Endothelial cell of umbilical vein (primary cell): Measurements from ENCODE around the gene AQP2. TPM values are rescaled to one million over a fixed set of nuclear protein-coding genes. Genes with fewer than 3 reads are reported as not detected.

Experiments
- BruUV-seq: library from RNA; stranded (reverse); fragments of 400-500 nt; replicated peaks from 2 replicates; lab custom pipeline; 2021; lab: Mats Ljungman, UMichigan
- CTCF ChIA-PET: fragments of 300-600, 350-600 bp; sonication (Branson Sonifier 250); formaldehyde crosslinking; loops from one replicate; lab custom pipeline; 2021; ENCODE audit warnings: antibody characterized with exemption, inconsistent platforms; lab: Charles Lee
- POLR2A ChIA-PET: fragments of 300-600, 350-600 bp; sonication (Branson Sonifier 250); formaldehyde crosslinking; loops from one replicate; lab custom pipeline; 2021; ENCODE audit warnings: antibody characterized with exemption, inconsistent platforms; lab: Charles Lee
- DNase-seq: peaks from one replicate; pipeline ENCODE4 v3.0.0-alpha.2; 2011; ENCODE audit warnings: low read depth, low spot score
- FAIRE-seq: peaks from 2 replicates; lab custom pipeline; 2011; peaks lifted over from hg19 to GRCh38; lab: Jason Lieb, UNC
- H2AFZ ChIP-seq: 2 replicates; pipeline ENCODE4 v1.6.0; 2012; ENCODE audit warnings: low read depth, low read length, control low read depth, inconsistent platforms
- H3K27ac ChIP-seq: 2 replicates; pipeline ENCODE4 v1.5.1; 2011; ENCODE audit warnings: low read depth, mild to moderate bottlenecking, control low read depth, low read length, moderate library complexity; ENCODE audit not compliant: insufficient read depth
- H3K27me3 ChIP-seq, 2 experiments: 2 replicates each; pipeline versions ENCODE4 v1.6.0 to v1.6.1; 2011; ENCODE audit warnings: low read length in 2 of 2, mixed read lengths in 1 of 2; ENCODE audit not compliant: control insufficient read depth in 2 of 2, insufficient read depth in 2 of 2
- H3K36me3 ChIP-seq, 2 experiments: 2 replicates in 1 of 2; 3 replicates in 1 of 2; pipeline ENCODE4 v1.5.1; 2011; ENCODE audit warnings: low read length in 2 of 2, mild to moderate bottlenecking in 1 of 2, moderate library complexity in 1 of 2; ENCODE audit not compliant: control insufficient read depth in 2 of 2, insufficient read depth in 2 of 2; ENCODE audit errors: extremely low read depth in 1 of 2
- H3K4me1 ChIP-seq: 3 replicates; pipeline ENCODE4 v1.5.1; 2011; ENCODE audit warnings: mild to moderate bottlenecking, low read length; ENCODE audit not compliant: control insufficient read depth, insufficient read depth; ENCODE audit errors: extremely low read depth
- H3K4me2 ChIP-seq: 2 replicates; pipeline ENCODE4 v1.6.1; 2011; ENCODE audit warnings: low read length, control low read depth, mixed read lengths; ENCODE audit not compliant: insufficient read depth
- H3K4me3 ChIP-seq, 3 experiments: fragments of 200-600 bp in 1 of 3; sonication (generic), shearing (Covaris generic) in 1 of 3; replicated peaks in 1 of 3; 2 replicates each; pipeline ENCODE4 v1.5.1; 2011 to 2016; ENCODE audit warnings: control low read depth in 3 of 3, low read length in 3 of 3, mild to moderate bottlenecking in 2 of 3, inconsistent platforms in 1 of 3, low read depth in 1 of 3, moderate library complexity in 1 of 3; ENCODE audit not compliant: insufficient read depth in 1 of 3
- H3K79me2 ChIP-seq: 2 replicates; pipeline ENCODE4 v1.6.0; 2012; ENCODE audit warnings: low read length, inconsistent platforms; ENCODE audit not compliant: control insufficient read depth, insufficient read depth
- H3K9ac ChIP-seq: replicated peaks from 2 replicates; pipeline ENCODE3; 2011; ENCODE audit warnings: low read length, control low read depth; ENCODE audit not compliant: insufficient read depth; ENCODE audit errors: extremely low read depth
- H3K9me1 ChIP-seq: replicated peaks from 3 replicates; pipeline ENCODE4 v1.6.0; 2011; ENCODE audit warnings: mild to moderate bottlenecking, low read length; ENCODE audit not compliant: control insufficient read depth, insufficient read depth; ENCODE audit errors: extremely low read depth
- H3K9me3 ChIP-seq: replicated peaks from 2 replicates; pipeline ENCODE4 v1.5.1; 2012; ENCODE audit warnings: low read length, inconsistent platforms; ENCODE audit not compliant: control insufficient read depth, insufficient read depth
- H4K20me1 ChIP-seq: replicated peaks from 2 replicates; pipeline ENCODE3; 2011; ENCODE audit warnings: mild to moderate bottlenecking, low read length; ENCODE audit not compliant: control insufficient read depth, insufficient read depth; ENCODE audit errors: extremely low read depth
- CTCF ChIP-seq, 2 donors: IDR thresholded peaks; 1 replicate in 1 of 2; 2 replicates in 1 of 2; pipeline ENCODE4 v1.5.1; 2011; ENCODE audit warnings: low read length in 2 of 2, mild to moderate bottlenecking in 2 of 2, moderate library complexity in 2 of 2, control low read depth in 1 of 2, inconsistent platforms in 1 of 2, low read depth in 1 of 2; ENCODE audit not compliant: insufficient read depth in 1 of 2; ENCODE audit errors: extremely low read depth in 1 of 2
- EZH2 ChIP-seq: IDR thresholded peaks from 2 replicates; pipeline ENCODE4 v1.6.1; 2012; ENCODE audit warnings: borderline replicate concordance, low read depth, mild to moderate bottlenecking, moderate library complexity, low read length, inconsistent platforms; ENCODE audit not compliant: severe bottlenecking
- FOS ChIP-seq: IDR thresholded peaks from 2 replicates; pipeline ENCODE4 v1.6.1; 2011; ENCODE audit warnings: mild to moderate bottlenecking, low read length, moderate library complexity, borderline replicate concordance; ENCODE audit not compliant: insufficient read depth
- GATA2 ChIP-seq: IDR thresholded peaks from 2 replicates; pipeline ENCODE4 v1.7.0; 2011; ENCODE audit warnings: low read depth, mild to moderate bottlenecking, moderate library complexity, mixed read lengths, low read length; ENCODE audit not compliant: insufficient read length, insufficient read depth
- JUN ChIP-seq: IDR thresholded peaks from 2 replicates; pipeline ENCODE4 v1.6.1; 2011; ENCODE audit warnings: borderline replicate concordance, low read depth; ENCODE audit not compliant: insufficient read length, insufficient read depth
- MAX ChIP-seq: IDR thresholded peaks from 2 replicates; pipeline ENCODE4 v1.6.1; 2011; ENCODE audit not compliant: insufficient read depth, insufficient read length
- MYC ChIP-seq: IDR thresholded peaks from one replicate; pipeline ENCODE4 v1.6.1; 2011; ENCODE audit warnings: mild to moderate bottlenecking, low read depth, low read length
- POLR2A ChIP-seq: IDR thresholded peaks from 2 replicates; pipeline ENCODE4 v1.6.1; 2012; ENCODE audit warnings: low read depth, mild to moderate bottlenecking, control low read depth, low read length
- POLR2AphosphoS5 ChIP-seq: IDR thresholded peaks from 2 replicates; pipeline ENCODE4 v1.6.1; 2012; ENCODE audit warnings: low read depth, mild to moderate bottlenecking, control low read depth, low read length, moderate library complexity; ENCODE audit not compliant: insufficient read depth
- dilution Hi-C: fragments of 300-500 bp; cut with MboI; formaldehyde crosslinking; loops from one replicate; pipeline ENCODE4 v1.15.0; 2019; ENCODE audit warnings: low sequenced_read_pairs; ENCODE audit not compliant: extremely low pct_ligation_motif_present
- intact Hi-C: fragments of 100-400 bp; cut with micrococcal nuclease; formaldehyde crosslinking; loops from one replicate; pipeline ENCODE4 v1.10.0; 2022
- polyA plus RNA-seq, 4 experiments: library from polyadenylated mRNA; depleted of rRNA in 3 of 4; stranded (reverse) in 3 of 4; unstranded in 1 of 4; fragments of >200 nt; gene quantifications; 2 replicates each; pipeline versions ENCODE4 v1.2.1 to v1.2.3, GENCODE V29; 2011 to 2012; ENCODE audit warnings: missing spikeins in 1 of 4
- total RNA-seq: library from RNA; stranded (reverse); gene quantifications from 2 replicates; pipeline ENCODE4 v1.2.3, GENCODE V29; 2021

Gene AQP2
- total and polyA plus RNA-seq, 2 donors (not counting 3 experiments of a cell fraction or from before 2014, with no cell fraction given), result not detected

- dilution Hi-C loops (no loop called here), intact Hi-C loops (no loop called here)
- no peaks in the 10 kb centered on the region for H3K9me1 ChIP-seq
- TF ChIP-seq JUN (no peak), MAX (no peak), POLR2A (no peak), EZH2 (no peak), FOS (no peak)
- ChIA-PET POLR2A (no interaction called here), CTCF (interaction anchor here (0.6 to 7.5 kb wide), 11 partner anchors 8 to 204 kb away, joined by 3 to 126 read pairs (median 6); no protein-coding TSS in a partner anchor)
- H3K79me2 ChIP-seq, result no peaks in the 10 kb centered on the region
- H3K27ac ChIP-seq, result no peak overlapping the region
- no peaks in the 10 kb centered on the region for H3K27me3 ChIP-seq
- no peaks in the 10 kb centered on the region for H4K20me1 ChIP-seq
- DNase-seq, result no peak
- no peaks in the 10 kb centered on the region for H3K36me3 ChIP-seq
- H3K4me2 ChIP-seq, result no peak overlapping the region
- H3K9me3 ChIP-seq, result no peaks in the 10 kb centered on the region
- no peak for FAIRE-seq
- no peak overlapping the region for H3K9ac ChIP-seq
- no peak overlapping the region for H3K4me3 ChIP-seq
- peaks cover 14% of the 10 kb centered on the region for H3K4me1 ChIP-seq
- H2AFZ ChIP-seq, result no peak overlapping the region
- no TSS peak for BruUV-seq
Measured at GRCh38 chr12:49982246-49983087, 31.9 kb downstream of the AQP2 start.

- Histone ChIP-seq H3K36me3 (no peaks in the 10 kb centered on the region), H3K9me3 (no peaks in the 10 kb centered on the region), H3K79me2 (no peaks in the 10 kb centered on the region), H3K4me2 (peak overlapping the region; percentile 25), H3K4me3 (no peak overlapping the region), H3K9me1 (no peaks in the 10 kb centered on the region), H2AFZ (no peak overlapping the region), H4K20me1 (no peaks in the 10 kb centered on the region), H3K27ac (peak overlapping the region; percentile 24), H3K27me3 (no peaks in the 10 kb centered on the region), H3K9ac (no peak overlapping the region), H3K4me1 (peaks cover 14% of the 10 kb centered on the region)
- ChIA-PET CTCF (interaction anchor here (0.7 to 7.5 kb wide), 24 partner anchors 8 to 221 kb away, joined by 3 to 126 read pairs (median 4); partner anchors contain the start of genes AQP6 and SMARCD1), POLR2A (interaction anchor here (0.7 to 0.8 kb wide), 2 partner anchors 28 to 115 kb away, joined by 3 to 4 read pairs; no protein-coding TSS in a partner anchor)
- TF ChIP-seq POLR2A, result no peak
- peak; percentile 43 for TF ChIP-seq POLR2AphosphoS5
- TF ChIP-seq EZH2, result no peak
- no peak for TF ChIP-seq CTCF (IDR thresholded peaks at IDR 0.05; ENCODE audit: extremely low read depth in 1 of 2, insufficient read depth in 1 of 2, low read depth in 1 of 2, low read length in 2 of 2)
- peak; percentile 47 for TF ChIP-seq JUN
- TF ChIP-seq MAX, result no peak
- TF ChIP-seq MYC, result no peak
- no peak for TF ChIP-seq GATA2
- TF ChIP-seq FOS, result peak; percentile 69
- peak; percentile 87 for DNase-seq
- dilution Hi-C loops (no loop called here), intact Hi-C loops (loop anchor here (2.0 kb wide), 1 partner anchor 17 kb away; no protein-coding TSS in a partner anchor)
- FAIRE-seq, result peak; percentile 99
- no TSS peak for BruUV-seq
Measured at GRCh38 chr12:49983892-49984291, 33.4 kb downstream of the AQP2 start.
